ENCODE measurements around the gene TMEM204. TPM values are rescaled to one million over a fixed set of nuclear protein-coding genes. Genes with fewer than 3 reads are reported as not detected.

TMEM204 gene
- polyA plus RNA-seq, 1 of the 3 experiments (the other 2 are of a cell fraction) = 2.3 TPM

DNA sequence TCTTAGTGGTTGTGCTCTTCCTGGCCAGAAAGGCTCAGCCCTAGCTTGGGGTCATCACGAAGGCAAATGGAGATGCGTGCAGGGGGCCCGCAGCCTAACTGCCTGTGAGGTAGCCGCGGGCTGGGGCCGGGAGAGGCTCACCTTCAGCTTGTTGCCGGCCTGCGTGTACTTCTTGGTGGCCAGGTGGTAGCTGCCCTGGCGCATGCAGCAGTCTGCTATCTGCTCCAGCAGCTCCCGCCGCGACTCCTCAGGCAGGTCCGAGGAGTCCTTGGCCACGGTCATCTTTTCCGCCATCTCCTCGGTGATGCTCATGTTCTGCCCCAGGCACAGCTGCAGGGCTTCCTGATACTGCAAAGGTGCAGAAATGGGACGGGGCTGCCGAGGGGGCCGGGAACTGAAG, 13.0 kb upstream of the TMEM204 start:
- peaks cover 0 to 3% of the 10 kb centered on the region in 2 experiments for H3K36me3 ChIP-seq (replicated peaks in 1 of 2; ENCODE audit: control insufficient read depth in 1 of 2, insufficient read depth in 2 of 2, low read length in 1 of 2)
- H3F3A ChIP-seq (replicated peaks; ENCODE audit: insufficient read depth) = no peaks in the 10 kb centered on the region
- H3K27ac ChIP-seq (ENCODE audit: low read depth in 2 of 2, low read length in 1 of 2) = no peak overlapping the region
- no peak overlapping the region for H3K9ac ChIP-seq
- no peaks in the 10 kb centered on the region for H3K79me2 ChIP-seq (ENCODE audit: insufficient read depth)
- ChIA-PET CTCF (interaction anchor here (0.7 kb wide), 1 partner anchor 185 kb away, joined by 3 read pairs; the partner anchor contains the start of gene MAPK8IP3), POLR2A (no interaction called here)
- WGBS (ENCODE audit: low lambda C conversion rate) = 93% methylated on average over 18 of the region's 19 CpGs
- no peaks in the 10 kb centered on the region for H3K9me2 ChIP-seq
- no peaks in the 10 kb centered on the region for H3K4me1 ChIP-seq (ENCODE audit: control insufficient read depth in 1 of 2, insufficient read depth in 2 of 2, low read depth in 1 of 2, low read length in 1 of 2)
- no peaks in the 10 kb centered on the region for H4K20me1 ChIP-seq (ENCODE audit: insufficient read depth)
- TF ChIP-seq RAD21 (IDR thresholded peaks at IDR 0.05; ENCODE audit: low read length) (no peak), RFX5 (IDR thresholded peaks at IDR 0.05; ENCODE audit: low read length) (no peak), SIN3A (IDR thresholded peaks at IDR 0.05; ENCODE audit: borderline replicate concordance, low read depth, low read length) (no peak), ELF1 (IDR thresholded peaks at IDR 0.05) (no peak), NRF1 (IDR thresholded peaks at IDR 0.05; ENCODE audit: low read depth, low read length) (no peak), MXI1 (IDR thresholded peaks at IDR 0.05; ENCODE audit: low read depth, low read length) (no peak)
- TF ChIP-seq, protein P1, sequence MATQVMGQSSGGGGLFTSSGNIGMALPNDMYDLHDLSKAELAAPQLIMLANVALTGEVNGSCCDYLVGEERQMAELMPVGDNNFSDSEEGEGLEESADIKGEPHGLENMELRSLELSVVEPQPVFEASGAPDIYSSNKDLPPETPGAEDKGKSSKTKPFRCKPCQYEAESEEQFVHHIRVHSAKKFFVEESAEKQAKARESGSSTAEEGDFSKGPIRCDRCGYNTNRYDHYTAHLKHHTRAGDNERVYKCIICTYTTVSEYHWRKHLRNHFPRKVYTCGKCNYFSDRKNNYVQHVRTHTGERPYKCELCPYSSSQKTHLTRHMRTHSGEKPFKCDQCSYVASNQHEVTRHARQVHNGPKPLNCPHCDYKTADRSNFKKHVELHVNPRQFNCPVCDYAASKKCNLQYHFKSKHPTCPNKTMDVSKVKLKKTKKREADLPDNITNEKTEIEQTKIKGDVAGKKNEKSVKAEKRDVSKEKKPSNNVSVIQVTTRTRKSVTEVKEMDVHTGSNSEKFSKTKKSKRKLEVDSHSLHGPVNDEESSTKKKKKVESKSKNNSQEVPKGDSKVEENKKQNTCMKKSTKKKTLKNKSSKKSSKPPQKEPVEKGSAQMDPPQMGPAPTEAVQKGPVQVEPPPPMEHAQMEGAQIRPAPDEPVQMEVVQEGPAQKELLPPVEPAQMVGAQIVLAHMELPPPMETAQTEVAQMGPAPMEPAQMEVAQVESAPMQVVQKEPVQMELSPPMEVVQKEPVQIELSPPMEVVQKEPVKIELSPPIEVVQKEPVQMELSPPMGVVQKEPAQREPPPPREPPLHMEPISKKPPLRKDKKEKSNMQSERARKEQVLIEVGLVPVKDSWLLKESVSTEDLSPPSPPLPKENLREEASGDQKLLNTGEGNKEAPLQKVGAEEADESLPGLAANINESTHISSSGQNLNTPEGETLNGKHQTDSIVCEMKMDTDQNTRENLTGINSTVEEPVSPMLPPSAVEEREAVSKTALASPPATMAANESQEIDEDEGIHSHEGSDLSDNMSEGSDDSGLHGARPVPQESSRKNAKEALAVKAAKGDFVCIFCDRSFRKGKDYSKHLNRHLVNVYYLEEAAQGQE (IDR thresholded peaks at IDR 0.05; ENCODE audit: low read depth, low read length) = no peak
- TF ChIP-seq, protein P2, sequence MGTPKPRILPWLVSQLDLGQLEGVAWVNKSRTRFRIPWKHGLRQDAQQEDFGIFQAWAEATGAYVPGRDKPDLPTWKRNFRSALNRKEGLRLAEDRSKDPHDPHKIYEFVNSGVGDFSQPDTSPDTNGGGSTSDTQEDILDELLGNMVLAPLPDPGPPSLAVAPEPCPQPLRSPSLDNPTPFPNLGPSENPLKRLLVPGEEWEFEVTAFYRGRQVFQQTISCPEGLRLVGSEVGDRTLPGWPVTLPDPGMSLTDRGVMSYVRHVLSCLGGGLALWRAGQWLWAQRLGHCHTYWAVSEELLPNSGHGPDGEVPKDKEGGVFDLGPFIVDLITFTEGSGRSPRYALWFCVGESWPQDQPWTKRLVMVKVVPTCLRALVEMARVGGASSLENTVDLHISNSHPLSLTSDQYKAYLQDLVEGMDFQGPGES (IDR thresholded peaks at IDR 0.05; ENCODE audit: low read depth, low read length) = no peak
- no peak overlapping the region for H3K4me2 ChIP-seq
- H3K9me3 ChIP-seq = no peaks in the 10 kb centered on the region
- H2AFZ ChIP-seq (ENCODE audit: low read depth) = no peak overlapping the region
- DNase-seq = no peak
- H3K4me3 ChIP-seq (ENCODE audit: low read depth in 2 of 2, low read length in 1 of 2) = no peak overlapping the region
- no peaks in the 10 kb centered on the region for H3K27me3 ChIP-seq (ENCODE audit: insufficient read depth)

DNA sequence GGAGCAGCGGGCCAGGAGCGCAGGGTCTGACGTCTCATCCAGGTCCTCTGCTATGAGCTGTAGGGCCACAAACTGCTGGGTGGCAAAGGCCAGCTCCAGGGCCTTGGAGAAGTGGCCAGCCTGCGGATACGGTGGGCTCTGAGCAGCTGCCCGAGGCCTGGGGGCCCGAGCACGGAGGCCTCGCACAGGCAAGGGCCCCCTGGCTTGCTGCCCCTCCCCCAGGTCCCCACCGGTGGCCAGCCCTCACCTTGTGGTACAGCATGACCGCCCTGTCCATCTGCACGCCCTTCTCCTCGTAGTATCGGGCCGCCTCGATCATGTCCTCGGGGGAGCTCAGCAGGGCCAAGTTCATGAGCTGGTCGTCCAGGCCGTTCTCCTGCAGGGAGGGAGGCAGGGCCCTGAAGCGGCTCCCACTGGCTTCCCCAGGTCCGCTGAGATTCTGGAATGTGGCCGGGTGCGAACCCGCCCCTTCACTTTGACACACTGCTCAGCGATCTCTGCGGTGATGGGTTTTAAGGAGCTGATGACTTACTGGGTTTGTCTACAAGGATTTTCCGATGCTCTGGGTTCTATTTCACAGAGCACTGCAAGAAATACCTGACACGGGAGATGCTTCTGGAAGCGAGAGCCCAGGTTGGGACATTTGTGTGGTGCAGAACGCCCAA, 9.8 kb upstream of the TMEM204 start:
- POLR2A ChIA-PET = no interaction called here

More for the DNA sequence above, 9.8 kb upstream of the TMEM204 start:
- 93% methylated on average over 28 of the region's 30 CpGs for WGBS (ENCODE audit: low lambda C conversion rate)
- CTCF ChIA-PET = interaction anchor here (1.4 to 1.6 kb wide), 2 partner anchors 10 to 15 kb away, joined by 5 read pairs; no protein-coding TSS in a partner anchor
- Histone ChIP-seq H2AFZ (ENCODE audit: low read depth) (no peak overlapping the region), H3K79me2 (ENCODE audit: insufficient read depth) (no peaks in the 10 kb centered on the region), H4K20me1 (ENCODE audit: insufficient read depth) (no peaks in the 10 kb centered on the region), H3K4me1 (ENCODE audit: control insufficient read depth in 1 of 2, insufficient read depth in 2 of 2, low read depth in 1 of 2, low read length in 1 of 2) (peaks cover 0 to 7% of the 10 kb centered on the region in 2 experiments; a peak in 1 of 4 replicates), H3K36me3 (replicated peaks in 1 of 2; ENCODE audit: control insufficient read depth in 1 of 2, insufficient read depth in 2 of 2, low read length in 1 of 2) (peaks cover 0 to 3% of the 10 kb centered on the region in 2 experiments), H3K27ac (ENCODE audit: low read depth in 2 of 2, low read length in 1 of 2) (no peak overlapping the region), H3F3A (replicated peaks; ENCODE audit: insufficient read depth) (no peaks in the 10 kb centered on the region), H3K27me3 (ENCODE audit: insufficient read depth) (no peaks in the 10 kb centered on the region), H3K9me2 (no peaks in the 10 kb centered on the region), H3K4me3 (ENCODE audit: low read depth in 2 of 2, low read length in 1 of 2) (no peak overlapping the region), H3K9ac (no peak overlapping the region), H3K4me2 (no peak overlapping the region), H3K9me3 (no peaks in the 10 kb centered on the region)
- TF ChIP-seq GABPA (IDR thresholded peaks at IDR 0.05; ENCODE audit: low read depth) (no peak), GATA2 (CRISPR knock-in tag; IDR thresholded peaks at IDR 0.05) (no peak), NFIC (IDR thresholded peaks at IDR 0.05; ENCODE audit: borderline replicate concordance) (no peak), MAX (IDR thresholded peaks at IDR 0.05; ENCODE audit: low read depth) (no peak), MXI1 (IDR thresholded peaks at IDR 0.05; ENCODE audit: low read depth, low read length) (no peak), FOSL2 (IDR thresholded peaks at IDR 0.05; ENCODE audit: borderline replicate concordance, low read depth) (no peak), SMC3 (IDR thresholded peaks at IDR 0.05; ENCODE audit: low read depth, low read length) (no peak), SIN3A (IDR thresholded peaks at IDR 0.05; ENCODE audit: borderline replicate concordance, low read depth, low read length) (no peak), ELF1 (IDR thresholded peaks at IDR 0.05) (no peak), USF2 (IDR thresholded peaks at IDR 0.05; ENCODE audit: borderline replicate concordance, low read depth, low read length) (no peak)
- TF ChIP-seq, protein P1 (IDR thresholded peaks at IDR 0.05; ENCODE audit: low read depth, low read length) = no peak
- DNase-seq = no peak
